Measurements from ENCODE around the gene GPBAR1. TPM values are rescaled to one million over a fixed set of nuclear protein-coding genes. Genes with fewer than 3 reads are reported as not detected.

GPBAR1 gene
- polyA plus RNA-seq, 3 donors: 26.0 to 181 (median 143) TPM

DNA sequence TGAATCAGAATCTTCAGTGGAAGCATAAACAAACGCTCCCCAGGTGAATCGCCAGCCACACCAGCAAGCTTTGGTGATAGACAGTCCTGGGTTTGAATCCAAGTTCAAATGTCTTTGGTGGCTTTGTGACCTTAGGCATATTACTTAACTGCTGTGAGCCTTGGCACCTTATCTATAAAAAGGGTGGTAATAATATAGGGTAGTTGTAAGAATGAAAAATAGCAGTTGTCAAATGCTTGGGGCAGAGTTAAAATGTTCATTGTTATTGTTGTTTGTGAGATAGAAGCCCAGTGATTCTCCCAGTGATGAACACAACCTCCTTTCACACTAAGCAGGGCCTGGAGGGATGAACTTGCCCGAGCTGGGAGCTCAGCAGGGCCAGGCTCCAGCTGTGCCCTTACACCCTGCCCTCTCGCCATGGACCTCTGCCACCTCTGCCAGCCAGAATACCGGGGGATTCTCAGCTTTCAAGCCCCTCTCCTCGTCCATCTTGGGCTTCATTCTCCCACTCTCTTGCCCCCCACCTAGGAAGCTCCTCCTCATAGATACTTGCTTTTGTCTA, 37.6 kb downstream of the GPBAR1 start:
- Histone ChIP-seq H3K27me3 (ENCODE audit: control insufficient read depth in 2 of 2, insufficient read depth in 2 of 2, low read length in 2 of 2) (no peaks in the 10 kb centered on the region), H3K4me1 (ENCODE audit: control insufficient read depth in 1 of 2, insufficient read depth in 2 of 2, low read length in 2 of 2) (peaks cover 16 to 22% of the 10 kb centered on the region in 2 donors), H3K27ac (ENCODE audit: low read depth in 1 of 2, low read length in 2 of 2) (no peak overlapping the region), H4K20me1 (ENCODE audit: insufficient read depth, low read length) (no peaks in the 10 kb centered on the region), H3K79me2 (ENCODE audit: insufficient read depth, low read length) (no peaks in the 10 kb centered on the region), H3K9ac (ENCODE audit: insufficient read depth, low read length, poor library complexity, severe bottlenecking) (no peak overlapping the region), H3K4me2 (replicated peaks; ENCODE audit: extremely low read depth, low read length, poor library complexity, severe bottlenecking) (no peak overlapping the region), H3K4me3 (replicated peaks in 1 of 3; ENCODE audit: low read depth in 2 of 3, low read length in 3 of 3) (no peak overlapping the region), H2AFZ (ENCODE audit: insufficient read depth, low read depth, low read length, poor library complexity, severe bottlenecking) (no peak overlapping the region), H3K9me3 (replicated peaks in 1 of 2; ENCODE audit: control insufficient read depth in 1 of 2, insufficient read depth in 1 of 2, low read length in 2 of 2) (no peaks in the 10 kb centered on the region), H3K36me3 (replicated peaks in 1 of 2; ENCODE audit: control insufficient read depth in 1 of 2, insufficient read depth in 2 of 2, low read length in 2 of 2) (no peaks in the 10 kb centered on the region)
- H3K4me1 Mint-ChIP-seq: peaks cover 24% of the 10 kb centered on the region
- H3K27me3 Mint-ChIP-seq (ENCODE audit: low read depth in 3 of 3): peaks cover 0 to 4% (median 2%) of the 10 kb centered on the region in 3 donors
- no peak overlapping the region for H3K27ac Mint-ChIP-seq
- H3K9me3 Mint-ChIP-seq: peaks cover 0 to 2% (median 0%) of the 10 kb centered on the region in 7 donors
- TF ChIP-seq, protein P1, sequence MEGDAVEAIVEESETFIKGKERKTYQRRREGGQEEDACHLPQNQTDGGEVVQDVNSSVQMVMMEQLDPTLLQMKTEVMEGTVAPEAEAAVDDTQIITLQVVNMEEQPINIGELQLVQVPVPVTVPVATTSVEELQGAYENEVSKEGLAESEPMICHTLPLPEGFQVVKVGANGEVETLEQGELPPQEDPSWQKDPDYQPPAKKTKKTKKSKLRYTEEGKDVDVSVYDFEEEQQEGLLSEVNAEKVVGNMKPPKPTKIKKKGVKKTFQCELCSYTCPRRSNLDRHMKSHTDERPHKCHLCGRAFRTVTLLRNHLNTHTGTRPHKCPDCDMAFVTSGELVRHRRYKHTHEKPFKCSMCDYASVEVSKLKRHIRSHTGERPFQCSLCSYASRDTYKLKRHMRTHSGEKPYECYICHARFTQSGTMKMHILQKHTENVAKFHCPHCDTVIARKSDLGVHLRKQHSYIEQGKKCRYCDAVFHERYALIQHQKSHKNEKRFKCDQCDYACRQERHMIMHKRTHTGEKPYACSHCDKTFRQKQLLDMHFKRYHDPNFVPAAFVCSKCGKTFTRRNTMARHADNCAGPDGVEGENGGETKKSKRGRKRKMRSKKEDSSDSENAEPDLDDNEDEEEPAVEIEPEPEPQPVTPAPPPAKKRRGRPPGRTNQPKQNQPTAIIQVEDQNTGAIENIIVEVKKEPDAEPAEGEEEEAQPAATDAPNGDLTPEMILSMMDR (IDR thresholded peaks at IDR 0.05): no peak
- DNase-seq: no peak
- intact Hi-C loops (cut with micrococcal nuclease): no loop called here
- no peaks in the 10 kb centered on the region for H3K36me3 Mint-ChIP-seq
- no peak overlapping the region for H3K4me3 Mint-ChIP-seq
- 98% methylated on average over 6 of the region's 6 CpGs for WGBS (ENCODE audit: insufficient coverage)

DNA sequence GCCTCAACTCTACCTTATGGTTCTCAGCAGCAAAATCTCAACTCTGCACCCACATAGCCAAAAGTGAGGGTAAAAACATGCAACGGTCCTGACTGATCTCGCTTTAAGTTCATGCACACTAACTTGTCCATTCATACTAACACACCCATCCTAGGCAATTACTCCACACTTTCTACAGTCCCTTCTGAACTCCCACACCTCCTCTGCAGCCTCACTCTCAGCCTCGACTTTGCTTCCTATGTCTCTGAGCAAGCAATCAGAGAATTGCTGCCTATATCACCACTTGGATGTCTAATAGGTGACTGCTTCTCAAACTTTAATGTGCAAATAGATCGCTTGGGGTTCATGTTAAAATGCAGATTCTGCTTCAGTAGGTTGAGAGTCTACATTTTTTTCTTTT, 39.3 kb downstream of the GPBAR1 start:
- Mint-ChIP-seq H3K27ac (peak overlapping the region in 1 of 7 donors; percentile 19), H3K27me3 (ENCODE audit: low read depth in 3 of 3) (peaks cover 0 to 4% (median 2%) of the 10 kb centered on the region in 3 donors), H3K4me1 (peaks cover 10% of the 10 kb centered on the region), H3K9me3 (no peaks in the 10 kb centered on the region), H3K4me3 (no peak overlapping the region), H3K36me3 (no peaks in the 10 kb centered on the region)
- Histone ChIP-seq H3K27me3 (ENCODE audit: control insufficient read depth in 2 of 2, insufficient read depth in 2 of 2, low read length in 2 of 2) (no peaks in the 10 kb centered on the region), H3K4me3 (replicated peaks in 1 of 3; ENCODE audit: low read depth in 2 of 3, low read length in 3 of 3) (no peak overlapping the region), H3K27ac (ENCODE audit: low read depth in 1 of 2, low read length in 2 of 2) (no peak overlapping the region), H3K4me1 (ENCODE audit: control insufficient read depth in 1 of 2, insufficient read depth in 2 of 2, low read length in 2 of 2) (peaks cover 2 to 8% of the 10 kb centered on the region in 2 donors), H3K9me3 (replicated peaks in 1 of 2; ENCODE audit: control insufficient read depth in 1 of 2, insufficient read depth in 1 of 2, low read length in 2 of 2) (no peaks in the 10 kb centered on the region), H3K4me2 (replicated peaks; ENCODE audit: extremely low read depth, low read length, poor library complexity, severe bottlenecking) (no peak overlapping the region), H3K36me3 (replicated peaks in 1 of 2; ENCODE audit: control insufficient read depth in 1 of 2, insufficient read depth in 2 of 2, low read length in 2 of 2) (no peaks in the 10 kb centered on the region), H3K9ac (ENCODE audit: insufficient read depth, low read length, poor library complexity, severe bottlenecking) (no peak overlapping the region), H2AFZ (ENCODE audit: insufficient read depth, low read depth, low read length, poor library complexity, severe bottlenecking) (no peak overlapping the region), H4K20me1 (ENCODE audit: insufficient read depth, low read length) (no peaks in the 10 kb centered on the region), H3K79me2 (ENCODE audit: insufficient read depth, low read length) (no peaks in the 10 kb centered on the region)
- WGBS (ENCODE audit: insufficient coverage): 94% methylated on average over 2 of the region's 4 CpGs
- TF ChIP-seq, protein P1 (IDR thresholded peaks at IDR 0.05): no peak
- DNase-seq: no peak
- intact Hi-C loops (cut with micrococcal nuclease): loop anchor here (2.0 kb wide), 2 partner anchors 57 to 59 kb away; partner anchors contain the start of gene CATIP (in 1 of the 2)
